HG03565 (cell line): ENCODE data around the gene PGBD5.

ENCODE experiments used
- ATAC-seq: cut with Tn5 transposase; IDR thresholded peaks from one replicate; pipeline ENCODE4 v1.9.1; 2021; ENCODE audit warnings: mild to moderate bottlenecking, moderate library complexity; ENCODE audit not compliant: unreplicated experiment

Gene PGBD5

GRCh38 chr1:230326971-230327891 lies 98.9 kb downstream of the PGBD5 start:
- ATAC-seq = no peak

- no peak for ATAC-seq
Measured at GRCh38 chr1:230323686-230324085, 102.4 kb downstream of the PGBD5 start.

GRCh38 chr1:230322967-230323547 lies 103.1 kb downstream of the PGBD5 start:
- no peak for ATAC-seq

GRCh38 chr1:230322421-230322756 lies 103.7 kb downstream of the PGBD5 start:
- ATAC-seq = no peak

GRCh38 chr1:230321741-230322420 lies 104.3 kb downstream of the PGBD5 start:
- no peak for ATAC-seq

GRCh38 chr1:230321341-230321740 lies 104.8 kb downstream of the PGBD5 start:
- ATAC-seq = no peak

GRCh38 chr1:230320804-230321203 lies 105.3 kb downstream of the PGBD5 start:
- ATAC-seq = no peak

- no peak for ATAC-seq
Measured at GRCh38 chr1:230319014-230319747, 107.0 kb downstream of the PGBD5 start.

GRCh38 chr1:230317823-230318819 lies 108.0 kb downstream of the PGBD5 start:
- ATAC-seq = no peak

- no peak for ATAC-seq
Measured at GRCh38 chr1:230316864-230317745, 109.0 kb downstream of the PGBD5 start.

- no peak for ATAC-seq
Measured at GRCh38 chr1:230315099-230315498, 111.0 kb downstream of the PGBD5 start.

- ATAC-seq = no peak
Measured at GRCh38 chr1:230314142-230314470, 112.0 kb downstream of the PGBD5 start.

GRCh38 chr1:230313453-230314141 lies 112.5 kb downstream of the PGBD5 start:
- ATAC-seq = no peak

GRCh38 chr1:230312676-230313075 lies 113.5 kb downstream of the PGBD5 start:
- no peak for ATAC-seq

- ATAC-seq = peak; percentile 49
Measured at GRCh38 chr1:230310381-230311163, 115.6 kb downstream of the PGBD5 start.

GRCh38 chr1:230309646-230310177 lies 116.4 kb downstream of the PGBD5 start:
- ATAC-seq = no peak

- ATAC-seq = no peak
Measured at GRCh38 chr1:230308821-230309220, 117.3 kb downstream of the PGBD5 start.
